ENCODE data around the gene FAM13A.
"Not testable (repeated sequence)": the region's sequence is repeated elsewhere in the genome, so short reads cannot be mapped to it uniquely, and the experiment has no call there.

The FAM13A gene

DNA sequence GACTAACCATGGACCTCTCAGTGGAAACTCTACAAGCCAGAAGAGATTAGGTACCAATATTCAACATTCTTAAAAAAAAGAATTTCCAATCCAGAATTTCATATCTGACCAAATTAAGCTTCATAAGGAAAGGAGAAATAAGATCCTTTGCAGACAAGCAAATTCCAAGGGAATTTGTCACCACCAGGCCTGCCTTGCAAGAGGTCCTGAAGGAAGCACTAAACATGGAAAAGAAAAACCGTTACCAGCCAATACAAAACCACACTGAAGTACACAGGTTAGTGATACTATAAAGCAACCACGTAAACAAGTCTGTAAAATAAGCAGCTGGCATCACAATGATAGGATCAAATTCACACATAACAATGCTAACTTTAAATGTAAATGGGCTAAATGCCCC, 156.6 kb downstream of the FAM13A start:
- no peak for DNase-seq (ENCODE audit: low spot score)

DNA sequence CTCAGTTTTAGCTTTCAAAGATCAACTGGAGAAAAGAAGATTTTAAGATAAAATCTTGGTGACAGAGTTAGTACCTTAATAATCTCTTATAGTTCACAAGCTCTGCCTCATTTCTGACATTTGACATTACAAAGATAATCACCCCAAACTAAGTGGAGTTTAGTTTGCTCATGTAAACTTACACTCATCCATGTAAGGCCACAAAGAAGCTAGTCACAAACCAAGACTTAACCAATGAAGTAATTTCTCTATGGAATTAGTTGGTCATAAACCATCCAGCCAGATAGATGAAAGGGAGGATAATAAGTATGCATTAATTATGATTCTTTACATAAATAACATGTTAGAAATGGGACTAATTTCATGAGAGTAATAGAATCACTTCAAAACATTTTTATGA, 159.2 kb downstream of the FAM13A start:
- DNase-seq (ENCODE audit: low spot score) = no peak

DNA sequence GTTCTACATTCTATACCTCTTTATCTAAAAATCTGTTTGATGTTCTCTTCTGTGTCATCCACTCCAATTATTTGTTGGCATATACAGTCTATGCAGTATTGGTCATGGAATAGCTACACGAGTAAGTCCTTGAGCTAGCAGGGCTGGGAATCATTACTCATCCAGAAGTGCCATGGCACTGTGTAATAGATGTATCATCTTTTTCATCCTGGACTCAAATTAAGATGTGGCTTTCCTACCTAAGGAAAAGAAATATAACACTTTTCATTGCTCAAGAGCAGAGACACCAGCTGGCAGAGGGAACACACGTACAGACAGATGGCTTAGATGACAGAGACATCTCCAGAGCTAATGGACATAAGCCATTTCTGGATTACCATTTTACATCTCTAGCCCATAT, 159.8 kb downstream of the FAM13A start:
- no peak for DNase-seq (ENCODE audit: low spot score)

DNA sequence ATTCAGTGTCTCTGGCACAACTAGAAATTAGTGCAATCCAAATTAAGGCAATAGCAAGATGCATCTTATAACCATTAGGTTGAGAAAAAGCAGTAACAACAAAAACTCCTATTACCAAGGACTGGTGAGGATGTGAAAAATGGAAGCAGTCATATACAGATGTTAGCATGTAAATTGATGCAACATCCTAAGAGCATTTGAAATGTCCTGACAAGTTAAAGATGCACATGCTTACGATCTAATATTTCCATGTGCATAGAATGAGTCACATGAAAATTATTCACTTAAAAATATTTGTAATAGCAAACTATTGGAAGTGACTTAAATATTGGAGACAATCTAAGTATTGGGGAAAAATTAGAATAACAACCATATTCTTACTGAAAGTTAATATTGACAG, 163.0 kb downstream of the FAM13A start:
- no peak for DNase-seq (ENCODE audit: low spot score)

DNA sequence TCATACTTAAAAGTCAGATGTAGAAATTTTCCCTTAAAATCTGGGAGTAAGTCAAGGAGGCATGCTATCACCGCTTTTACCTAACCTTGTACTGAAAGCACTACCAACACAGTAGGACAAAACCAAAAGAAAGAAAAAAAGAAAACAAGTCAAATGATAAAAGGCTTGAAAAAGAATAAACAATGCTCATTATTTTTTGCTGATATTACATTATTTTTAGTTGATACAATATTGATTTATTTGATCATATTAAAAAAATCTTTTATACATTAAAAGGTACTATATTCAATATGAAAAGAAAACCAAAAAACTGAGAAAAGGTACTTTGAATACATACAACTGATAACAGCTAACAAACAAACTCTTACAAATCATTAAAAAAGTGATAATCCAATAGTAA, 164.3 kb downstream of the FAM13A start:
- no peak for DNase-seq (ENCODE audit: low spot score)

DNA sequence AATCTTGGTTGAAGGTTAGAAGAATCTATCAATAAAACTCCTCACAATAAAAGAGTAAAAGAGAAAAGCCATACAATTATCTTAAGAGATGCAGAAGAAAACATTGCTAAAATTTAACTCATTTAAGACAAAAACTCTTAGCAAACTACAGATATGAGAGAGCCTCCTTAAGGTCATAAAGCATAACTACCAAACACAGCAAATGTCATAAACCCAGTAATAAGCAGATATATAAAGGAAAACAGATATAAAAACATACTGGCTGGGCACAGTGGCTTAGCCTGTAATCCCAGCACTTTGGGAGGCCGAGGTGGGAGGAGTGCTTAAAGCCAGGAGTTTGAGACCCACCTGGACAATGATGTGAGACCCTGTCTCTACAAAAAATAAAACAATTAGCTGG, 165.3 kb downstream of the FAM13A start:
- DNase-seq (ENCODE audit: low spot score) = no peak

DNA sequence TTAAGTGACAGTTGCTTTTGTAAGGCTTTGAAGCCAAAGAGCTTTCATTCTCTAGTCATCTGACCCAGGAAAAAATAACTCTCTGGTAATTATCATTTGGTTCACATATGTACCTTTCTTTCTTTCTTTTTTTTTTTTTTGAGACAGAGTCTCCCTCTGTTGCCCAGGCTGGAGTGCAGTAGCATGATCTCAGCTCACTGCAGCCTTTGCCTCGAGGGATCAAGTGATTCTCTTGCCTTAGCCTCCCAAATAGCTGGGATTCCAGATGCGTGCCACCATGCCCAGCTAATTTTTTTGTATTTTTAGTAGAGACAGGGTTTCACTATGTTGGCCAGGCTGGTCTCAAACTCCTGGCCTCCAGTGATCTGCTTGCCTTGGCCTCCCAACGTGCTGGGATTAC, 169.6 kb downstream of the FAM13A start:
- not testable (repeated sequence) for DNase-seq (ENCODE audit: low spot score)

DNA sequence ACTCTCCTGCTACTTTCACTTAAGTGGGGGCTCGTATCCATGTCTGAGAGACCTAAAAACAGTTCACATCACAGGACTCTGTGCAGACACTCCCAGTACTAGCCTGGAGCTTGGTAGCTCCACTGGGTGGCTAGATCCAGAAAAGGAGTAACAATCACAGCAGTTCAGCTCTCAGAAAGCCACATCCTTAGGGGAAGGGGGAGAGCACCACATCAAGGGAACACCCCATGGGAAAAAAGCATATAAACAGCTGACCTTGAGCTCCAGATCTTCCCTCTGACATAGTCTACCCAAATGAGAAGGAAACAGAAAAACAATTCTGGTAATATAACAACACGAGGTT, 175.8 kb downstream of the FAM13A start:
- no peak for DNase-seq (ENCODE audit: low spot score)

DNA sequence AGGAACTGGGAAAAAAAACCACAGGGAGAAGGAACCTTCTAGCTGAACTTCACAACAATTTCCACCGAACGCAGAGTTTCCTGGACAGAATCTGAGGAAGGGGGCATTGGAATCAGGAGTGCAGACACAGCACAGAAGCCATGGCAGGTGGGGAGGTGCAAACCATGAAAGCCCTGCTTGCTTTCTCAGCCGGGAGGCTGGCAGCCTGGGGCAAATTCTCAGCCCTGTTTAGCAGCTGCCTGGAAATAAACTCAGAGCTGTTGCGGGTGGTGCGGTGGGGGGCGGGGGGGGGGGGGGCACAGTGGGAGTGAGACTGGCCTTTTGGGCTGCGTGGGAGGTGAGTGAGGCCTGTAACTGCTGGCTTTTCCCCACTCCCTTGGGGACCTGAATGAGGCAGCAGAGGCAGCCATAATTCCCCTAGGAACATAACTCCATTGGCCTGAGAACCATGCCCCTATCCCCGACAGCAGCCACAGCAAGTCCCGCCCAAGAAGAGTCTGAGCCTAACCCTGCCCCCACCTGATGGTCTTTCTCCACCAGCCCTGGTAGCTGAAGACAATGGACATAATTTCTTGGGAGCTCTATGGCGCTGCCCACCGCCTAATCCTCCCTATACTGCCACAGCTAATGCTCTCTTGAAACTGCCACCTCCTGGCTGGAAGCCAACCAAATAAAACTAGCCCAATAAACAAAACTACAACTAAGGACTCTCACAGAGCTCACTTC, 176.3 kb downstream of the FAM13A start:
- DNase-seq (ENCODE audit: low spot score) = no peak

DNA sequence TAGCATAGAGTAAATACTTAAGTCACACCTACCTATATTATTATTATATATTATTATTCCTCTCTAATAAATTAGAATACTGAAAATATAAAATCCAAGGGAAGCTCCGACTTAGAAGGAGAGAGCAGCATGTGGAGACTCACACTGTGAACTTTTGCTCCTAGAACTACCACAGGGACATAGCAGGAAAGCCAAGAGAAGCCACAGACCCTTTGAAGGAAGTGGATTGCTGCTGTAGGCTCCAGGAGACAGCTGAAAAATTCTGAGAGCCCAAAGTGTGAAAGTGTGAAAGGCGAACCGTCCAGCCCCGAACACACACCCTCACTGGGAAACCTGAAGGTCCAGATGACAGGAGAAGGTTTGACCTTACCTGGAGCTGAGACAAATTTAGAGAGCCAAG, 177.0 kb downstream of the FAM13A start:
- DNase-seq (ENCODE audit: low spot score) = no peak

DNA sequence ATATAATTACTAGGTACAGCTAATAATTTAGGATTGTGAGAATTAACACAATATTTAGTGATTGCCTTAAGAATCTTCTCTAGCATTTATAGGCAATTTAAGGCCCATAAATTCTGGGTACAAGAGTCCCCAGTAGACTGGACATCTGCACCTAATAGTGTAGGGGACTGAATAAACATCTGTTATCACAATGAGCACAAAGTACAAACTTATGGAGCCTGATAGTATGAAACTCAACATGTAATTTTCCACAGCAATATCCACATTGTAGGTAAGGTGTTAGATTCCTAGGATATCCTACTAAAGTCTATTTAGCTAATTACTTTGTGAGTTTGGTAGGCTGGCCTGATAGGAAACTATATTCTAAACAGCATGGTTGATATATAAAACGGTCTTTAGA, 178.3 kb downstream of the FAM13A start:
- peak; percentile 7 for DNase-seq (ENCODE audit: low spot score)

DNA sequence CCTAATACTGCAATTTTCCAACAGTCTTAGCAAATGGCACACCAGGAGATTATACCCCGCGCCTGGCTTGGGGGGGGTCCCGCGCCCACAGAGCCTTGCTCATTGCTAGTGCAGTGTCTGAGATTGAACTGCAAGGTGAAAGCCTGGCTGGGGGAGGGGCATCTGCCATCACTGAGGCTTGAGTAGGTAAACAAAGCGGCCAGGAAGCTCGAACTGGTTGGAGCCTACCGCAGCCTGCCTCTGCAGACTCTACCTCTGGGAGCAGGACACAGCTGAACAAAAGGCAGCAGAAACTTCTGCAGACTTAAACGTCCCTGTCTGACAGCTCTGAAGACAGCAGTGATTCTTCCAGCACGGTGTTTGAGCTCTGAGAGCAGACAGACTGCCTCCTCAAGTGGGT, 186.6 kb downstream of the FAM13A start:
- DNase-seq (ENCODE audit: low spot score) = no peak

DNA sequence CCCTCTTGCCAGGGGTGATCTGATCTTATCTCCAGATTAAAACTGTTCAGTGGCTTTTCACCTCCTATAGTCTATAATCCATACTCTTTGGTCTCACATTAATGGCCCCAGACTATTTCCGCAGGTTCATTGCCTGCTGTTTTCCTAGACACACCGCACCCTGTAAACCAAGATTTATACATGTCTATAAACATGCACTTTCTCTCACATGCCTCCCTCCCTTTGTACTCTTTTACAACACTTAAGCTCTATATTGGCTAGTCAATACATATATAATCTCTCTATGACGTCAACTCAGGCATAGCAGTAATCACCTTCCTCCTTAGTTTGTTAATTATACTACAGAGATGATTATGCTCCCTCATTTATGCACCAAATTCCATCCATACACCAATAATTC, 188.5 kb downstream of the FAM13A start:
- DNase-seq (ENCODE audit: low spot score) = no peak

DNA sequence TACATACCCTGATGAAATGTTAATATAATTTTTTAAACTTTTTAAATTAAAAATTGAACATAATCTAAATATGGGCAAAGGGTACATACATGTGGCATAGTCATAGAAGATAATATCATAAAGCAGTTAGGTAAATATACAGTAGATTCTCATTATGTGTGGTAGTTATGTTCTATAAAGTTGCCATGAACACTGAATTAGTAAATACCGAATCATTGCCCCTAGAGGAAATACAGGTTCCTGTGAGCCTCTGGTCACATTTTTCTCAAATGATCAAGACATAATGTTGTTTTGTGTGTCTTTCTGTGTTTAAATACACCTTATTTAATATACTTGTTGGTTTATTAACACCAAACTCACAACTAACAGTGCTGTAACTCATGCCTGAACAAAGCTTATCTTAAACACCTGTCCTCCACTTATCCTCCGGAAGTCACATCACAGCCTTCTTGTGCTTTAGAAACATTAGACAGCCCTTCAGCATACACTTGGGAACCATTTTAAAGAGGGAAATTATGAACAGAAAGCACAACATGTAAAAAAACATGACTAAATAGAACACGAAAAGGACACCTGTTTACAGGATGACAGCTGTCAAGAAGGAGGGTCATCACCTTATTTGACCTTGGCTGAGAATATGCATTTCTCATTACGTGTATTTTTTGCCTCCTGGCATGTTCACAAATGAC, 190.0 kb downstream of the FAM13A start:
- no peak for DNase-seq (ENCODE audit: low spot score)

DNA sequence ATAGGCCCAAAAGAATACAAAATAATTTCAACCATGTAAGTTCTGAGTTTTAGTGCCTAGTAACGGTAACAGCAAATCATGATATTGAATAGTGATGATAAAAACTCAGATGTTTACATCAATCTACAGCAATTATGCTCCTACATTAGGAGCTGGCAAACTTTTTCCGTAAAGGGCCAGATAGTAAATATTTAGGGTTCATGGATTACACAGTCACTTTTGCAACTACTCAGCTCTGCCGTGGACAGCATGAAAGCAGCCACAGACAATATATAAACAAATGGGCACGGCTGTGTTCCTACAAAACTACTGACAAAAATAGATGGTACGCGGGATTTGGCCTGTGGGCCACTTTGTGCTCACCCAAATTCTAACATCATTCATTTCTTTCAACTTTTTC, 191.5 kb downstream of the FAM13A start:
- no peak for DNase-seq (ENCODE audit: low spot score)

DNA sequence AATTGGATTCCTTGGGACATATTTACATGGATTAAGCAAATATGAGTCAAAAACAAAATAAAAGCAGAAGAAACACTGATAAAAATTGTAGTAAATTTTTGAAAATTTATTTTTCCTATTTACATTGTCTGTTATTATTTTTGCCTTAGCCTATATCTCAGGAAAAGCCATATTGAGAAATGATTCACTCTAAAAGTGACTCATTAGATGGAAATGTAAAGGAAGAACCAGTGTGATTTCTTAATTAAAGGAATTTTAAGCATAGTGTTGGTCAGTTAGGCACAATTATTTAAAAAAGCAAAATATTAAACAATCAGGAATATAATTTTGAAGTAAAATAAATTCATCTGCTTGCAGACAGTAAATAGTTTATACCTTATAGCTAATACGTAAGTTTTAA, 191.9 kb downstream of the FAM13A start:
- DNase-seq (ENCODE audit: low spot score) = no peak

DNA sequence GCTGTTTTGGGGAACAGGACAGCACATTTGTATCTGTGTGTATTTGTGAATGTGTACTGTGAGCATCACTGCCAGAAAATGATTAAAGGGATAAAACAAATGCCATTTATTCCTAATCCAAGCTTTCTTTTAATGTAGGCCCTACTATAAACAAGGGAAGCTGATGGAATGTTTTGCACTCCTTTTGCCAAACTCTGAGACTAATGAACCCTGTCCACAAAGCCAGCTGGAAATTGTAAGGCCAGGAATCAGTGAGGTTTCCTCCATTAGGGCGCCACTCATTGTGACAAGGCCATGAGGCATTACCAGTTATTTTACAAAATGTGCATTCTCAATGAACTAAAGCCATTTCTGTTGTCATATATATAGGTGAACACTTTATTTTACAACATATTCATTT, 196.4 kb downstream of the FAM13A start:
- no peak for DNase-seq (ENCODE audit: low spot score)

DNA sequence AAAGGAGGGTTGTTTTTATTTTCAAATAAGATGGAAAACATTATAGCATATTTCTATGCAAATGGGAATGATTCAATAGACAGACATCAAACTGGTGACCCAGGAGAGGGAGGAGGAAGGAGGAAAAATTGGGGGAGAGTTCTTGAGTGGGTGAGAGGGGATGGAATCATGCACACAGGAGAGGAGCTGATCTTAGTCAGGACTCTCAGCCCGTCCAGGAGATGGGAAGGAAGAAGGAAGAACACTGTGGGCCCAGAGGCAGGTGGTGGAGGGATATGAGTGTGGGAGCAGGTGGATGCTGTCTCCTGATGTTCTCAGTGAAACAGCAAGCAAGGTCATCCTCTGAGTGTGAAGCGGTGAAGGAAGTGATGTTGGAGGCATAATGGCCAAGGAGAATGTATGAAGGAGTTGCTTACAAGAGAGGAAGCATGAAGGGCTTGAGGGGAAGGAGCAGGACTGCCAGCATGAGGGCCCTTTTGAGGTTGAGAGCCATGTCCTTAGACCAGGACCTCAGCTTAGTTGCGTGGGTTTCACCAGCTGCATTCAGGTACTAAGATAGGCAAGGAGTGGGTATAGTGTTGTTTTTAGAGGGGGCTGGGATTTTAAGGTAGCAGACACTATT, 197.7 kb downstream of the FAM13A start:
- no peak for DNase-seq (ENCODE audit: low spot score)

DNA sequence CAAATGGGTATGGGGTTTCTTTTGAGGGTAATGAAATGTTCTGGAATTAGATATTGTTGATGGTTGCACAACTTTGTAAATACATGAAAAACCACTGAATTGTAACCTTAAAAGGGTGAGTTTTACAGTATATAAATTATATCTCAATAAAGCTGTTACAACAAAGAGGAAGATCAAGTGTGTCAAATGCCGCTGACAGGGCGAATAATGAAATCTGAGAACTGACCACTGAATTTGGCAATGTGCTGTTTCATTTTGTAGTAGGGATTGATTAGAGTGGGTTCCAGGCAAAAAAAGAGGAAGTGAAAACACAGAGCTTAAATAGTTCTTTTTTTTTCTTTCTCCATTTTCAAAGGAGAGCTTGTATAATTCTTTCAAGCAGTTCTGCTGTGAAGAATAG, 198.2 kb downstream of the FAM13A start:
- no peak for DNase-seq (ENCODE audit: low spot score)

DNA sequence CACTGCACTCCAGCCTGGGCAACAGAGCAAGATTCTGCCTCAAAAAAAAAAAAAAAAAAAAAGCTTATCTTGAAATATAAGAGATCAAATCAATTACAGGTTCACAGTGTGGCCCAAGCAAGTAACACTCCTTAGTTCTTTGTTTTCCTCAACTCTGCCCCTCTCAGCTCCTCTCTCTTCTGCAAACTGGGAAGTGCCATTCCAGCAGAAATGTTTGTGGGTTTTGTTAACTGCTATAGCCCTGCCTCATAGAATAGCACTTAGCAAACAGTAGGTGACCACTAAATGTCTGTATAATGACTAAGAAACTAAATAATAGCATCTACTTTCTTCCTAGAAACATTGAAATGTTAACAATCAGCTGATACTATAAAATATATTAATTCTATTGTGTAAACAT, 199.4 kb downstream of the FAM13A start:
- no peak for DNase-seq (ENCODE audit: low spot score)

DNA sequence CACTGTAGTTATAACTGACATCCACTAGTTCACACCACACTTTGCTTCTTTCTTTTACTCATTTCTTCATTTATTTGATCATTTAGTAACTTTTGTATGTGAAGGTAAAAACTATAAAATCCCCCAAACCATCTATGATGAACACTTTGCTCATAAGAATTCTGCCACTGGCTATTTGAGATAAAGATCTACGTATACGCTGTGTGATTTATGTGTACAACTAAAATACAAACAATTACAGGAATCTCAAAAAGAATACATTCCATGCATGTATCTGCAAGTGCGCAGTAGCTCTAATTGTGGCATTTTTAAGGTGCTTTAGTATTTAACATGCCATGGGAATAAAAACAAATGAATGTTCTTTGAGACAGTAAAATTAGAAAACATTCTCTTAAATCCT, 202.5 kb downstream of the FAM13A start:
- DNase-seq (ENCODE audit: low spot score) = no peak

DNA sequence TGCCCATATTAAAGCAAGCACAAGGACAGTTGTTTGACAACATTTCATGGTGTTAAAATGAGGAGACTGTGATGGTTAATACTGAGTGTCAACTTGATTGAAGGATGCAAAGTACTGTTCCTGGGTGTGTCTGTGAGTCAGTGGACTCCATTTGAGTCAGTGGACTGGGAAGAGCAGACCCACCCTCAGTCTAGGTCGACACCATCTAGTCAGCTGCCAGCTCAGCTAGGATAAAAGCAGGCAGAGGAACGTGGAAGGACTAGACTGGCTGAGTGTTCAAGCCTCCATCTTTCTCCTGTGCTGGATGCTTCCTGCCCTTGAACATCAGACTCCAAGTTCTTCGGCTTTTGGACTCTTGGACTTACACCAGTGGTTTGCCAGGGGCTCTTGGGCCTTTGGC, 203.4 kb downstream of the FAM13A start:
- not testable (repeated sequence) for DNase-seq (ENCODE audit: low spot score)

DNA sequence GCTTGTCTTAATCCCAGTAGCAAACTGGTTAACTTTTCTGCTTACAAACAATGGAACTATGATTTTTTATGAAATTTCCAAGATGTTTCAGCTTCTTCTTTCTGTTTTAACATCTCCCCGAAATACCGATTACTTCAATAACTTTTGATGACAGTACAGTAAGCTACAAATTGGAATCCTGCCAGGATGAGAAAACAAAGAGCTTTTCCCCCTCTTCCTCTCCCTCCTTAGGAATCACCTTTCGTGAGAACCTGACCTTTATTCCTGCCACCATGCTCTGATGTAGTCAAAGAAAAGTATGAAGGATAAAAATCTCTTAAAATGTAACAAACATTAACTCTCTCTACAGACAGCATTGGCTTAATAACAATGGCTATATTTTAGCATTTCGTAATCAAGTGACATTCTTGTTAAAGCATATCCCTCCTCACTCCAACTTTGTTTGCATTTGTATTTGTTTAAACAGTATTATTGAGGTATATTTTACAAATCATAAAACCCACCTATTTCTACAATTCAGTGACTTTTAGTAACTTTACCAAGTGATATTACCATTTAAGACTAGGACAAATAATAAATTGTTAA, 210.7 kb downstream of the FAM13A start:
- no peak for DNase-seq (ENCODE audit: low spot score)
